H9 (cell line): ENCODE measurements around the gene FAHD1. TPM values are rescaled to one million over a fixed set of nuclear protein-coding genes. Genes with fewer than 3 reads are reported as not detected.

Experiments
- DNase-seq: peaks from one replicate; pipeline ENCODE4 v3.0.0-alpha.2; 2017
- H2AFZ ChIP-seq: one replicate; pipeline ENCODE4 v1.6.1; 2013; ENCODE audit warnings: mild to moderate bottlenecking, low read length, control low read depth, moderate library complexity
- H2AK5ac ChIP-seq: 2 replicates; pipeline ENCODE4 v1.6.1; 2013; ENCODE audit warnings: low read length, control low read depth, mixed read lengths; ENCODE audit not compliant: insufficient read length
- H2BK120ac ChIP-seq: one replicate; pipeline ENCODE4 v1.6.1; 2013; ENCODE audit warnings: low read depth, mild to moderate bottlenecking, low read length, control low read depth, inconsistent platforms; ENCODE audit not compliant: poor library complexity, severe bottlenecking
- H2BK12ac ChIP-seq: 2 replicates; pipeline ENCODE4 v1.6.1; 2013; ENCODE audit warnings: low read length, control low read depth, mixed read lengths, low read depth; ENCODE audit not compliant: insufficient read length
- H2BK15ac ChIP-seq: 2 replicates; pipeline ENCODE4 v1.6.1; 2013; ENCODE audit warnings: low read depth, low read length, control low read depth
- H2BK20ac ChIP-seq: one replicate; pipeline ENCODE4 v1.6.1; 2013; ENCODE audit warnings: low read depth, mild to moderate bottlenecking, low read length, control low read depth, inconsistent platforms; ENCODE audit not compliant: poor library complexity, severe bottlenecking
- H2BK5ac ChIP-seq: 2 replicates; pipeline ENCODE4 v1.6.1; 2013; ENCODE audit warnings: low read length, control low read depth, mixed read lengths; ENCODE audit not compliant: insufficient read length
- H3K14ac ChIP-seq: 2 replicates; pipeline ENCODE4 v1.6.1; 2013; ENCODE audit warnings: low read length, control low read depth; ENCODE audit not compliant: insufficient read depth
- H3K18ac ChIP-seq: 2 replicates; pipeline ENCODE4 v1.6.1; 2013; ENCODE audit warnings: low read depth, mild to moderate bottlenecking, mixed read lengths, low read length, control low read depth; ENCODE audit not compliant: insufficient read length
- H3K23ac ChIP-seq: 2 replicates; pipeline ENCODE4 v1.6.1; 2013; ENCODE audit warnings: low read length, control low read depth, mixed read lengths, low read depth; ENCODE audit not compliant: insufficient read length
- H3K23me2 ChIP-seq: 2 replicates; pipeline ENCODE4 v1.6.1; 2013; ENCODE audit warnings: low read depth, mild to moderate bottlenecking, mixed read lengths, low read length, control low read depth; ENCODE audit not compliant: insufficient read length, poor library complexity, severe bottlenecking
- H3K27ac ChIP-seq: 2 replicates; pipeline ENCODE4 v1.5.1; 2013; ENCODE audit warnings: low read length, control low read depth, mixed read lengths, low read depth; ENCODE audit not compliant: insufficient read length
- H3K27me3 ChIP-seq: 2 replicates; pipeline ENCODE4 v1.6.1; 2013; ENCODE audit warnings: low read length, control low read depth, inconsistent platforms; ENCODE audit not compliant: insufficient read depth
- H3K4ac ChIP-seq: 2 replicates; pipeline ENCODE4 v1.6.1; 2013; ENCODE audit warnings: low read depth, mild to moderate bottlenecking, control low read depth, inconsistent platforms, low read length, moderate library complexity
- H3K4me1 ChIP-seq: 2 replicates; pipeline ENCODE4 v1.6.1; 2013; ENCODE audit warnings: low read length, control low read depth, inconsistent platforms; ENCODE audit not compliant: insufficient read depth
- H3K4me2 ChIP-seq: 2 replicates; pipeline ENCODE4 v1.6.1; 2013; ENCODE audit warnings: low read length, control low read depth, mixed read lengths; ENCODE audit not compliant: insufficient read length, insufficient read depth
- H3K56ac ChIP-seq: 2 replicates; pipeline ENCODE4 v1.6.1; 2013; ENCODE audit warnings: low read depth, mild to moderate bottlenecking, mixed read lengths, low read length, control low read depth; ENCODE audit not compliant: insufficient read length
- H3K79me1 ChIP-seq: 2 replicates; pipeline ENCODE4 v1.6.1; 2013; ENCODE audit warnings: low read depth, mild to moderate bottlenecking, moderate library complexity, low read length, control low read depth, inconsistent platforms; ENCODE audit not compliant: insufficient read depth, poor library complexity, severe bottlenecking
- H3K79me2 ChIP-seq: 2 replicates; pipeline ENCODE4 v1.6.1; 2013; ENCODE audit warnings: low read length, control low read depth, inconsistent platforms; ENCODE audit not compliant: insufficient read depth
- H3K9ac ChIP-seq: 2 replicates; pipeline ENCODE4 v1.6.1; 2013; ENCODE audit warnings: low read length, control low read depth, mixed read lengths; ENCODE audit not compliant: insufficient read length; ENCODE audit errors: extremely low read depth
- H3K9me3 ChIP-seq: one replicate; pipeline ENCODE4 v1.6.1; 2013; ENCODE audit warnings: low read depth, low read length, inconsistent platforms; ENCODE audit not compliant: control insufficient read depth
- H3T11ph ChIP-seq: one replicate; pipeline ENCODE4 v1.6.1; 2013; ENCODE audit warnings: mild to moderate bottlenecking, low read length, control low read depth, inconsistent platforms
- H4K20me1 ChIP-seq: one replicate; pipeline ENCODE4 v1.6.1; 2013; ENCODE audit not compliant: control insufficient read depth, insufficient read length, insufficient read depth
- H4K5ac ChIP-seq: 2 replicates; pipeline ENCODE4 v1.6.1; 2013; ENCODE audit warnings: low read depth, mild to moderate bottlenecking, mixed read lengths, low read length, control low read depth; ENCODE audit not compliant: insufficient read length
- H4K8ac ChIP-seq: replicated peaks from 2 replicates; pipeline ENCODE4 v1.6.1; 2013; ENCODE audit warnings: low read length, control low read depth, mixed read lengths, low read depth; ENCODE audit not compliant: insufficient read length
- H4K91ac ChIP-seq: 2 replicates; pipeline ENCODE4 v1.6.1; 2013; ENCODE audit warnings: low read depth, mild to moderate bottlenecking, moderate library complexity, mixed read lengths, low read length, control low read depth; ENCODE audit not compliant: insufficient read length
- H3K27ac Mint-ChIP-seq, 3 experiments: 2 replicates in 2 of 3; 3 replicates in 1 of 3; pipeline ENCODE4 v1.8.0; 2020 to 2021; ENCODE audit warnings: mixed read lengths in 3 of 3, mild to moderate bottlenecking in 1 of 3, moderate library complexity in 1 of 3
- H3K27me3 Mint-ChIP-seq: 2 replicates; pipeline ENCODE4 v1.8.0; 2021; ENCODE audit warnings: low read depth, mild to moderate bottlenecking, moderate library complexity, mixed read lengths
- H3K36me3 Mint-ChIP-seq, 3 experiments: 2 replicates in 2 of 3; 3 replicates in 1 of 3; pipeline ENCODE4 v1.8.0; 2020 to 2021; ENCODE audit warnings: low read depth in 3 of 3, mixed read lengths in 3 of 3; ENCODE audit not compliant: insufficient read depth in 1 of 3
- H3K4me1 Mint-ChIP-seq, 2 experiments: 2 replicates each; pipeline ENCODE4 v1.8.0; 2020; ENCODE audit warnings: mixed read lengths in 2 of 2
- H3K4me3 Mint-ChIP-seq, 2 experiments: 2 replicates in 1 of 2; 3 replicates in 1 of 2; pipeline ENCODE4 v1.8.0; 2020 to 2021; ENCODE audit warnings: mild to moderate bottlenecking in 2 of 2, mixed read lengths in 2 of 2, moderate library complexity in 1 of 2
- H3K9me3 Mint-ChIP-seq, 2 experiments: 2 replicates in 1 of 2; 3 replicates in 1 of 2; pipeline ENCODE4 v1.8.0; 2020; ENCODE audit warnings: mild to moderate bottlenecking in 2 of 2, mixed read lengths in 2 of 2, moderate library complexity in 1 of 2
- WGBS: extraction: QIAGEN DNeasy Blood & Tissue Kit; methylation state at CpG from one replicate; pipeline ENCODE4 v1.1.7; 2013; ENCODE audit warnings: missing lambda C conversion rate, low lambda C conversion rate, mixed read lengths; ENCODE audit not compliant: insufficient read length; ENCODE audit errors: extremely low coverage; 5-methylcytosine and 5-hydroxymethylcytosine counted together
- total RNA-seq: library from RNA; stranded (reverse); gene quantifications from 2 replicates; pipeline ENCODE4 v1.2.1, GENCODE V29; 2021
- TF ChIP-seq, protein P1 (sequence below): fragments of 200-600 bp; sonication (generic); conservative IDR thresholded peaks from 3 replicates; pipeline ENCODE4 v1.8.0; 2021; ENCODE audit warnings: antibody characterized with exemption, mild to moderate bottlenecking

FAHD1 gene
- total RNA-seq, 1 experiment from 2014 or later: 16.2 TPM

- H3K27ac ChIP-seq: no peak overlapping the region
- H4K5ac ChIP-seq: no peak overlapping the region
- H3K14ac ChIP-seq: no peak overlapping the region
- TF ChIP-seq, protein P1, sequence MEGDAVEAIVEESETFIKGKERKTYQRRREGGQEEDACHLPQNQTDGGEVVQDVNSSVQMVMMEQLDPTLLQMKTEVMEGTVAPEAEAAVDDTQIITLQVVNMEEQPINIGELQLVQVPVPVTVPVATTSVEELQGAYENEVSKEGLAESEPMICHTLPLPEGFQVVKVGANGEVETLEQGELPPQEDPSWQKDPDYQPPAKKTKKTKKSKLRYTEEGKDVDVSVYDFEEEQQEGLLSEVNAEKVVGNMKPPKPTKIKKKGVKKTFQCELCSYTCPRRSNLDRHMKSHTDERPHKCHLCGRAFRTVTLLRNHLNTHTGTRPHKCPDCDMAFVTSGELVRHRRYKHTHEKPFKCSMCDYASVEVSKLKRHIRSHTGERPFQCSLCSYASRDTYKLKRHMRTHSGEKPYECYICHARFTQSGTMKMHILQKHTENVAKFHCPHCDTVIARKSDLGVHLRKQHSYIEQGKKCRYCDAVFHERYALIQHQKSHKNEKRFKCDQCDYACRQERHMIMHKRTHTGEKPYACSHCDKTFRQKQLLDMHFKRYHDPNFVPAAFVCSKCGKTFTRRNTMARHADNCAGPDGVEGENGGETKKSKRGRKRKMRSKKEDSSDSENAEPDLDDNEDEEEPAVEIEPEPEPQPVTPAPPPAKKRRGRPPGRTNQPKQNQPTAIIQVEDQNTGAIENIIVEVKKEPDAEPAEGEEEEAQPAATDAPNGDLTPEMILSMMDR: no peak
- H2AK5ac ChIP-seq: no peak overlapping the region
- no peak overlapping the region for H2BK5ac ChIP-seq
- H2BK15ac ChIP-seq: no peak overlapping the region
- WGBS: no CpG with 5 or more reads among the region's 3 CpGs
- no peak for DNase-seq
- Mint-ChIP-seq H3K4me1 (peaks cover 11 to 18% of the 10 kb centered on the region in 2 experiments), H3K27ac (no peak overlapping the region), H3K27me3 (peaks cover 6% of the 10 kb centered on the region; the same call in 1 of the 2 replicates), H3K9me3 (no peaks in the 10 kb centered on the region; a peak in 1 of 5 replicates), H3K4me3 (no peak overlapping the region), H3K36me3 (no peaks in the 10 kb centered on the region; a peak in 3 of 7 replicates)
- H3K9me3 ChIP-seq: no peaks in the 10 kb centered on the region
- peaks cover 2% of the 10 kb centered on the region; the same call in 1 of the 2 replicates for H3K4me1 ChIP-seq
- H3K23me2 ChIP-seq: peaks cover 10% of the 10 kb centered on the region
- no peaks in the 10 kb centered on the region for H4K20me1 ChIP-seq
- H3K18ac ChIP-seq: no peak overlapping the region
- no peak overlapping the region for H4K91ac ChIP-seq
- H2BK12ac ChIP-seq: peak overlapping the region; percentile 25
- no peak overlapping the region for H3K4me2 ChIP-seq
- peaks cover 9% of the 10 kb centered on the region for H3K79me1 ChIP-seq
- no peak overlapping the region for H3K56ac ChIP-seq
- no peak overlapping the region for H3K23ac ChIP-seq
- H4K8ac ChIP-seq: no peak overlapping the region
- H2BK120ac ChIP-seq: no peak overlapping the region
- H3K27me3 ChIP-seq: no peaks in the 10 kb centered on the region
- H3T11ph ChIP-seq: no peak overlapping the region
- no peak overlapping the region for H2AFZ ChIP-seq
- no peak overlapping the region for H3K4ac ChIP-seq
- peaks cover 4% of the 10 kb centered on the region; the same call in 1 of the 2 replicates for H3K79me2 ChIP-seq
- H3K9ac ChIP-seq: no peak overlapping the region
- no peak overlapping the region for H2BK20ac ChIP-seq
Measured at GRCh38 chr16:1830213-1830612, 3.2 kb downstream of the FAHD1 start.
